GM12878 (cell line): ENCODE measurements around the gene ATP2B1. TPM values are rescaled to one million over a fixed set of nuclear protein-coding genes. Genes with fewer than 3 reads are reported as not detected.

Experiments
- ASH2L ChIP-seq: fragments of 300-600, 200-600 bp; sonication (generic); IDR thresholded peaks from 2 replicates; pipeline ENCODE4 v1.6.1; 2017; ENCODE audit warnings: low read depth, mild to moderate bottlenecking, borderline replicate concordance
- BCL11A ChIP-seq: IDR thresholded peaks from 2 replicates; pipeline ENCODE4 v1.6.1; 2011; ENCODE audit warnings: low read depth, low read length
- BCLAF1 ChIP-seq: fragments of 450-650 bp; IDR thresholded peaks from 2 replicates; pipeline ENCODE4 v1.6.1; 2017; ENCODE audit warnings: antibody characterized with exemption, mild to moderate bottlenecking, moderate library complexity
- CHD1 ChIP-seq: IDR thresholded peaks from 2 replicates; pipeline ENCODE4 v1.6.1; 2012; ENCODE audit warnings: low read depth, low read length, improper control_type of control experiment
- CREB1 ChIP-seq: IDR thresholded peaks from 2 replicates; pipeline ENCODE4 v1.6.1; 2012; ENCODE audit warnings: low read depth, mild to moderate bottlenecking, inconsistent platforms
- FOXM1 ChIP-seq: IDR thresholded peaks from 2 replicates; pipeline ENCODE4 v1.6.1; 2012; ENCODE audit warnings: low read depth, mild to moderate bottlenecking, inconsistent platforms, low read length, moderate library complexity
- GATAD2B ChIP-seq: fragments of 450-650 bp; conservative IDR thresholded peaks from 2 replicates; pipeline ENCODE4 v1.6.1; 2017; ENCODE audit warnings: low read depth, mild to moderate bottlenecking, moderate library complexity
- HDAC2 ChIP-seq: fragments of 200-600 bp; sonication (generic); IDR thresholded peaks from 2 replicates; pipeline ENCODE4 v1.6.1; 2017
- KAT2A ChIP-seq: conservative IDR thresholded peaks from 2 replicates; pipeline ENCODE4 v1.6.1; 2011; ENCODE audit warnings: low read depth, low read length; ENCODE audit not compliant: control insufficient read depth
- KDM1A ChIP-seq: fragments of 200-600 bp; sonication (generic); IDR thresholded peaks from 2 replicates; pipeline ENCODE4 v1.6.1; 2016; ENCODE audit warnings: borderline replicate concordance
- KLF5 ChIP-seq: fragments of 450-650 bp; IDR thresholded peaks from 2 replicates; pipeline ENCODE4 v1.6.1; 2014; ENCODE audit warnings: mild to moderate bottlenecking; ENCODE audit not compliant: partially characterized antibody
- LARP7 ChIP-seq: fragments of 450-650 bp; IDR thresholded peaks from 2 replicates; pipeline ENCODE4 v1.6.1; 2017; ENCODE audit warnings: mild to moderate bottlenecking
- MYB ChIP-seq: fragments of 150-350 bp; IDR thresholded peaks from 2 replicates; pipeline ENCODE4 v1.6.1; 2014; ENCODE audit warnings: mild to moderate bottlenecking, low read depth, low read length, borderline replicate concordance
- NFIC ChIP-seq: IDR thresholded peaks from 2 replicates; pipeline ENCODE4 v1.6.1; 2012; ENCODE audit warnings: low read depth, mild to moderate bottlenecking, inconsistent platforms, low read length, moderate library complexity
- NFYB ChIP-seq: IDR thresholded peaks from 2 replicates; pipeline ENCODE4 v1.6.1; 2011; ENCODE audit warnings: low read depth, mild to moderate bottlenecking, low read length, improper control_type of control experiment, moderate library complexity; ENCODE audit not compliant: insufficient read depth
- POLR2A ChIP-seq: IDR thresholded peaks from 2 replicates; pipeline ENCODE4 v1.6.1; 2011; ENCODE audit warnings: low read depth, mild to moderate bottlenecking, low read length
- RBBP5 ChIP-seq: fragments of 200-600 bp; sonication (generic); conservative IDR thresholded peaks from 2 replicates; pipeline ENCODE4 v1.6.1; 2016
- SMARCA5 ChIP-seq: fragments of 450-650 bp; IDR thresholded peaks from 2 replicates; pipeline ENCODE4 v1.6.1; 2017; ENCODE audit warnings: mild to moderate bottlenecking
- SP1 ChIP-seq: IDR thresholded peaks from one replicate; pipeline ENCODE4 v1.6.1; 2011; ENCODE audit warnings: low read depth, low read length
- SPI1 ChIP-seq: IDR thresholded peaks from 2 replicates; pipeline ENCODE4 v1.6.1; 2011; ENCODE audit warnings: low read depth, mild to moderate bottlenecking, low read length, moderate library complexity, borderline replicate concordance; ENCODE audit not compliant: insufficient read depth
- TARDBP ChIP-seq: IDR thresholded peaks from 2 replicates; pipeline ENCODE4 v1.6.1; 2016; ENCODE audit warnings: borderline replicate concordance
- ZBTB4 ChIP-seq: fragments of 450-650 bp; formaldehyde crosslinking; IDR thresholded peaks from 2 replicates; pipeline ENCODE4 v1.4.0; 2022; ENCODE audit warnings: mild to moderate bottlenecking, moderate library complexity
- polyA plus RNA-seq, 11 experiments: library from polyadenylated mRNA; depleted of rRNA in 4 of 11; unstranded in 6 of 11; stranded (reverse) in 5 of 11; fragments of >200 nt; fragmentation: Nextera tagmentation in 4 of 11; fragmentation: Illumina TruSeq in 1 of 11; extraction: Ambion mirVana in 4 of 11; extraction: Trizol in 1 of 11; gene quantifications; 1 replicate in 1 of 11; 2 replicates in 10 of 11; pipeline versions ENCODE4 v1.2.1 to v1.2.3, GENCODE V29; 2011 to 2016; ENCODE audit warnings: inconsistent platforms in 2 of 11, missing spikeins in 2 of 11, low read depth in 1 of 11
- total RNA-seq, 4 experiments: library from RNA; depleted of rRNA in 3 of 4; stranded (reverse); fragments of >200 nt in 3 of 4; fragmentation: Illumina TruSeq in 1 of 4; extraction: Trizol in 1 of 4; gene quantifications; 2 replicates each; pipeline versions ENCODE4 v1.2.1 to v1.2.3, GENCODE V29; 2013 to 2021
- TF ChIP-seq, protein P1 (sequence below): IDR thresholded peaks from 2 replicates; pipeline ENCODE4 v1.6.1; 2011; ENCODE audit warnings: borderline replicate concordance, low read depth, mild to moderate bottlenecking, moderate library complexity, low read length; ENCODE audit not compliant: insufficient read depth, poor library complexity, severe bottlenecking
- TF ChIP-seq, protein P2 (sequence below): fragments of 450-650 bp; IDR thresholded peaks from 2 replicates; pipeline ENCODE4 v1.6.1; 2017; ENCODE audit warnings: mild to moderate bottlenecking

The ATP2B1 gene
- total and polyA plus RNA-seq, 10 of the 15 experiments (the other 5 are each of a cell fraction or from before 2014, with no cell fraction given) = 15.9 to 67.8 (median 48.5) TPM

DNA sequence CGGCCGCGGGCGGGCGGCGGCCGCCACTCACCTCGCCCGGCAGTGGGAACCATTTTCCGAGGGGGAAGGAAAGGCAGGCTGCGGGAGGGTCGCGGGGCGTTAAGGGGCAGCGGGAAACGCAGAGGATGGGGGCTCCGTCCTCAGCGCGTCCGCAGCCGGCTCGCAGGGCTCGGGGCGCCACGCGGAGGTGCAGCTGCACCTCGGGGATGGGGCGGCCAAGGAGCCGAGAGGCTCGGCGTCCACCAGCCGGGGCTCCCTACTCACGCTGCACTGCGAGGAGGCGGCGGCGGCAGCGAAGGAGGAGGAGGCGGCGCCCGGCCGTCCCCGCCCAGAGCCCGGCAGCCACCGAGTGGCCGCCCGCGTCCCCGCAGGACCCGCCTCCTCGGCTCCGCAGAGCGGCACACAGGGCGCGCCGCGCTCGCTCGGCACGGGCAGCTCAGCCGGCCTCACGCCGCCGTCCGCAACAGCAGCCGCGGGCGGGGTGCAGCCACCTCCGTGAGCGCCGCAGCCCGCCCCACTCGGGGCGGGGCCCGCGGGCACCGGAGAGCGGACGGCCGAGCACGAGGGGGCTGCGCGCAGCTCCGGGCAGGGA, at the start of gene ATP2B1 (continued):
- TF ChIP-seq ZBTB4 (no peak), MYB (no peak), BCL11A (no peak), CREB1 (peak; percentile 45; the same call in 1 of the 2 replicates), KDM1A (no peak), KAT2A (no peak), CHD1 (no peak), BCLAF1 (0 out of 2 replicates have a peak, but pooled peaks have one; percentile 37), FOXM1 (no peak; the same call in 1 of the 2 replicates), NFYB (0 out of 2 replicates have a peak, but pooled peaks have one; percentile 30), SMARCA5 (peak; percentile 82), SP1 (peak; percentile 55), NFIC (no peak), POLR2A (peak; percentile 88), GATAD2B (no peak), LARP7 (no peak), RBBP5 (no peak), TARDBP (no peak), KLF5 (no peak), ASH2L (no peak), SPI1 (no peak), HDAC2 (no peak)
- TF ChIP-seq, protein P1, sequence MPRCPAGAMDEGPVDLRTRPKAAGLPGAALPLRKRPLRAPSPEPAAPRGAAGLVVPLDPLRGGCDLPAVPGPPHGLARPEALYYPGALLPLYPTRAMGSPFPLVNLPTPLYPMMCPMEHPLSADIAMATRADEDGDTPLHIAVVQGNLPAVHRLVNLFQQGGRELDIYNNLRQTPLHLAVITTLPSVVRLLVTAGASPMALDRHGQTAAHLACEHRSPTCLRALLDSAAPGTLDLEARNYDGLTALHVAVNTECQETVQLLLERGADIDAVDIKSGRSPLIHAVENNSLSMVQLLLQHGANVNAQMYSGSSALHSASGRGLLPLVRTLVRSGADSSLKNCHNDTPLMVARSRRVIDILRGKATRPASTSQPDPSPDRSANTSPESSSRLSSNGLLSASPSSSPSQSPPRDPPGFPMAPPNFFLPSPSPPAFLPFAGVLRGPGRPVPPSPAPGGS = peak; percentile 68
- TF ChIP-seq, protein P2, sequence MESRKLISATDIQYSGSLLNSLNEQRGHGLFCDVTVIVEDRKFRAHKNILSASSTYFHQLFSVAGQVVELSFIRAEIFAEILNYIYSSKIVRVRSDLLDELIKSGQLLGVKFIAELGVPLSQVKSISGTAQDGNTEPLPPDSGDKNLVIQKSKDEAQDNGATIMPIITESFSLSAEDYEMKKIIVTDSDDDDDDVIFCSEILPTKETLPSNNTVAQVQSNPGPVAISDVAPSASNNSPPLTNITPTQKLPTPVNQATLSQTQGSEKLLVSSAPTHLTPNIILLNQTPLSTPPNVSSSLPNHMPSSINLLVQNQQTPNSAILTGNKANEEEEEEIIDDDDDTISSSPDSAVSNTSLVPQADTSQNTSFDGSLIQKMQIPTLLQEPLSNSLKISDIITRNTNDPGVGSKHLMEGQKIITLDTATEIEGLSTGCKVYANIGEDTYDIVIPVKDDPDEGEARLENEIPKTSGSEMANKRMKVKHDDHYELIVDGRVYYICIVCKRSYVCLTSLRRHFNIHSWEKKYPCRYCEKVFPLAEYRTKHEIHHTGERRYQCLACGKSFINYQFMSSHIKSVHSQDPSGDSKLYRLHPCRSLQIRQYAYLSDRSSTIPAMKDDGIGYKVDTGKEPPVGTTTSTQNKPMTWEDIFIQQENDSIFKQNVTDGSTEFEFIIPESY = no peak
